Prostate gland (tissue), 2 donors: ENCODE data around the gene SHISA6. TPM values are rescaled to one million over a fixed set of nuclear protein-coding genes. Genes with fewer than 3 reads are reported as not detected.
"Not testable (repeated sequence)": the region's sequence is repeated elsewhere in the genome, so short reads cannot be mapped to it uniquely, and the experiment has no call there.

Experiments
- DNase-seq: peaks from one replicate; pipeline ENCODE4 v3.0.0-alpha.2; 2019; ENCODE audit warnings: low spot score
- H3K27ac ChIP-seq, 2 donors: fragments of 200-600 bp; sonication (generic); 2 replicates each; pipeline ENCODE4 v1.5.1; 2017 to 2019
- H3K27me3 ChIP-seq: fragments of 200-600 bp; sonication (generic); replicated peaks from 2 replicates; pipeline ENCODE4 v1.5.1; 2019; ENCODE audit not compliant: insufficient read depth
- H3K36me3 ChIP-seq, 2 donors: fragments of 200-600 bp; sonication (generic); 1 replicate in 1 of 2; 2 replicates in 1 of 2; pipeline versions ENCODE4 v1.5.1 to v1.8.1; 2017 to 2019
- H3K4me1 ChIP-seq: fragments of 200-600 bp; sonication (generic); replicated peaks from 2 replicates; pipeline ENCODE4 v1.5.1; 2019
- H3K4me3 ChIP-seq, 2 donors: fragments of 200-600 bp; sonication (generic); 2 replicates each; pipeline ENCODE4 v1.5.1; 2017 to 2019
- H3K9me3 ChIP-seq: fragments of 200-600 bp; sonication (generic); 2 replicates; pipeline ENCODE4 v1.5.1; 2017
- CTCF ChIP-seq, 4 experiments: fragments of 200-600 bp in 2 of 4; fragments of 450-650 bp in 2 of 4; sonication (generic) in 2 of 4; IDR thresholded peaks; 1 replicate in 3 of 4; 2 replicates in 1 of 4; pipeline ENCODE4 v1.5.1; 2016 to 2019; ENCODE audit warnings: antibody characterized with exemption in 4 of 4, mild to moderate bottlenecking in 2 of 4, moderate library complexity in 2 of 4
- POLR2A ChIP-seq: fragments of 450-650 bp; IDR thresholded peaks from one replicate; pipeline ENCODE4 v1.6.1; 2016; ENCODE audit warnings: antibody characterized with exemption, mild to moderate bottlenecking
- POLR2AphosphoS5 ChIP-seq: sonication (generic); formaldehyde crosslinking; IDR thresholded peaks from one replicate; pipeline ENCODE4 v1.6.1; 2017; ENCODE audit warnings: antibody characterized with exemption
- WGBS: methylation state at CpG from one replicate; pipeline ENCODE4 v1.1.5; 2018; 5-methylcytosine and 5-hydroxymethylcytosine counted together
- intact Hi-C: fragments of 100-400 bp; cut with DNase I; formaldehyde crosslinking; loops from one replicate; pipeline ENCODE4 v1.14.2; 2022
- total RNA-seq, 2 donors: library from RNA; depleted of rRNA; stranded (reverse); fragments of >200 nt; gene quantifications; one replicate each; pipeline ENCODE4 v1.1.0, GENCODE V29; 2016

SHISA6 gene
- total RNA-seq, 2 donors from 2014 or later: 9.0 to 10.6 TPM

DNA sequence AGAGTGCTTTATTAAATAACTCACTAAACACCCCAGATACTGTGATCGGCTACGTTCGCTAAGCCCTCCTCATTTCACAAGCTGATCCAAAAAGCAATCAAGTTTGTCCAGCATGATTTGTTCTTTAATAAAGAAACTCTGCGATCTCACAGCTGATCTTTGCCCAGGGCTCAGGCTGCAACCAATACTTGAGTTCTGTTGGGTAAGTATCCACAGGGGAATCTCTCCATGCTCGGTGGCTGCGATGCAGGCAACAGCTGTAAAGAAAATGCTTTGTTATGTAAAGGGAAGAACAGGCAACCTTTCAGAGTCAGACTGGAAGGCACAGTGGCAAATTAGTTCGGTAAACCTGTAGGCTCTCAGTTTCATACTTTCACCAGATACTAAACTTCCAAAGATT, 67.5 kb downstream of the SHISA6 start:
- H3K9me3 ChIP-seq: no peaks in the 10 kb centered on the region
- H3K27me3 ChIP-seq: no peaks in the 10 kb centered on the region
- TF ChIP-seq POLR2AphosphoS5 (no peak), CTCF (IDR thresholded peaks at IDR 0.05) (no peak), POLR2A (no peak)
- H3K36me3 ChIP-seq: no peaks in the 10 kb centered on the region
- H3K4me3 ChIP-seq: no peak overlapping the region
- no peak overlapping the region for H3K27ac ChIP-seq
- intact Hi-C loops: loop anchor here (10.0 kb wide), 1 partner anchor 56 kb away; no protein-coding TSS in a partner anchor
- H3K4me1 ChIP-seq: no peaks in the 10 kb centered on the region
- WGBS: 52% methylated on average over 7 of the region's 7 CpGs
- DNase-seq: no peak

GRCh38 chr17:11309033-11309432, 68.0 kb downstream of the SHISA6 start:
- no peak for DNase-seq
- no peaks in the 10 kb centered on the region for H3K4me1 ChIP-seq
- no peak for TF ChIP-seq CTCF (IDR thresholded peaks at IDR 0.05)
- no peak for TF ChIP-seq POLR2AphosphoS5
- no peak for TF ChIP-seq POLR2A
- intact Hi-C loops: loop anchor here (10.0 kb wide), 1 partner anchor 56 kb away; no protein-coding TSS in a partner anchor
- H3K36me3 ChIP-seq: no peaks in the 10 kb centered on the region
- no peak overlapping the region for H3K27ac ChIP-seq
- WGBS: 98% methylated on average over 3 of the region's 3 CpGs
- no peak overlapping the region for H3K4me3 ChIP-seq
- H3K27me3 ChIP-seq: no peaks in the 10 kb centered on the region
- H3K9me3 ChIP-seq: no peaks in the 10 kb centered on the region

- H3K27ac ChIP-seq: no peak overlapping the region
- no peaks in the 10 kb centered on the region for H3K4me1 ChIP-seq
- no peaks in the 10 kb centered on the region for H3K27me3 ChIP-seq
- H3K9me3 ChIP-seq: no peaks in the 10 kb centered on the region
- H3K4me3 ChIP-seq: no peak overlapping the region
- intact Hi-C loops: loop anchor here (10.0 kb wide), 1 partner anchor 55 kb away; no protein-coding TSS in a partner anchor
- DNase-seq: no peak
- no peaks in the 10 kb centered on the region for H3K36me3 ChIP-seq
- no peak for TF ChIP-seq POLR2A
- no peak for TF ChIP-seq CTCF (IDR thresholded peaks at IDR 0.05)
- no peak for TF ChIP-seq POLR2AphosphoS5
Measured at GRCh38 chr17:11309850-11310249, 68.8 kb downstream of the SHISA6 start.

DNA sequence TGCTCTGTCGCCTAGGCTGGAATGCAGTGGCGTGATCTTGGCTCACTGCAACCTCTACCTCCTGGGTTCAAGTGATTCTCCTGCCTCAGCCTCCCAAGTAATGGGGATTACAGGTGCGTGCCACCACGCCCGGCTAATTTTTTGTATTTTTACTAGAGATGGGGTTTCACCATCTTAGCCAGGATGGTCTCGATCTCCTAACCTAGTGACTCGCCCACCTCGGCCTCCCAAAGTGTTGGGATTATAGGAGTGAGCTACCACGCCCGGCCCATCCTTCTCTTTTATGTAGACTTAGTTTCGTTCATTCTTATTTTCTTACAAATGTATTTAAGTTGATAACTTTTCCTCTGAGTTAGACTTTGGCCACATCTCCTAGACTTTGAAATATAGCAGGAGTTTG, 75.4 kb downstream of the SHISA6 start:
- DNase-seq, H3K27me3 ChIP-seq, intact Hi-C loops, H3K4me3 ChIP-seq, H3K27ac ChIP-seq, H3K36me3 ChIP-seq, H3K4me1 ChIP-seq, H3K9me3 ChIP-seq: not testable (repeated sequence)
- WGBS: 77% methylated on average over 11 of the region's 11 CpGs

- Histone ChIP-seq H3K9me3 (no peaks in the 10 kb centered on the region), H3K4me1 (no peaks in the 10 kb centered on the region), H3K36me3 (no peaks in the 10 kb centered on the region), H3K27ac (no peak overlapping the region), H3K27me3 (no peaks in the 10 kb centered on the region), H3K4me3 (no peak overlapping the region)
- no peak for DNase-seq
- WGBS: 92% methylated on average over 5 of the region's 5 CpGs
- TF ChIP-seq POLR2AphosphoS5: no peak
- TF ChIP-seq POLR2A: no peak
- no peak for TF ChIP-seq CTCF (IDR thresholded peaks at IDR 0.05)
- intact Hi-C loops: no loop called here
Measured at GRCh38 chr17:11318207-11318606, 77.2 kb downstream of the SHISA6 start.
